NB4 (cell line): Measurements from ENCODE around the gene PELI2.

Source experiments
- MYC ChIP-seq: IDR thresholded peaks from 2 replicates; pipeline ENCODE4 v1.6.1; 2011; ENCODE audit warnings: low read depth, low read length
- POLR2A ChIP-seq: IDR thresholded peaks from 2 replicates; pipeline ENCODE4 v1.6.1; 2011; ENCODE audit warnings: mild to moderate bottlenecking; ENCODE audit not compliant: insufficient read length; ENCODE audit errors: extremely low read depth
- TF ChIP-seq, protein P1 (sequence below): IDR thresholded peaks from one replicate; pipeline ENCODE4 v1.5.1; 2012; ENCODE audit warnings: low read depth, low read length
- TF ChIP-seq, protein P2 (sequence below): IDR thresholded peaks from 2 replicates; pipeline ENCODE4 v1.6.1; 2011; ENCODE audit warnings: low read depth, low read length

DNA sequence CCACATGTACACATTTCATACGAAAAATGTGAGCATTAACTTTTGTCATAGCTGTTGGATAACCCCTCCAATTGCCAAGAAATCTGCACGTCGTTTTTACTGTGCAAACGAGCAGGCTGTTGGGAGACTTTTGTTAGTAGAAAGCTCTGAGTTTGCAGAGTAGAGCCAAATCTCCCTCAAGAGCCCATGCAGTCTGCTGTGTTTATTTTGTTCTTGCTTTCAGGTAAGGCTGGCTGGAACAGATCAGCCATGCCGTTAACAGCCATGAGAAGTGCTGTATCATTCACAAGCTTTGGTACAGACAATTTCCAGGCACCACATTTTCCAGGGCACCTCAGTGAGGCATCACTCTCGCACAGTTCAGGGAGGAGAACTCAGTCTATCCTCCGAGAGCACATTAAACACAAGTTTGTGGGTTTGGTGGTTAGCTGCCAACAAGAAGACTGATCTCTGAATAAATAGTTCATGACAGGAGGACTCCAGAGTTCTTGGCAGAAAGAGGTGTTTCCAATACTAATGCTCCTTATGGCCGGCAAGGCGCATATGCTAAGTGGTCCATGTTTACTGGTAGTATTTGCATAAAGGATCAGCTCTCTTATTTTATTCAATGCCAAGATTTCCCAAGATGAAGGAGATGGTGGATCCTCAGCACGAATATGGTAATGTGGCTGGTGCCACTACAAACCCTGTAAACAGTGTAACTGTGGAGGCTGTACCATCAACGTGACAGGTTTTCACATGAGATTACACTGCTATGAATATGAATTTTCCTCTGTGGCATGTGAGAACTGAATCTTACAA lies 30.3 kb upstream of the PELI2 start:
- TF ChIP-seq, protein P1, sequence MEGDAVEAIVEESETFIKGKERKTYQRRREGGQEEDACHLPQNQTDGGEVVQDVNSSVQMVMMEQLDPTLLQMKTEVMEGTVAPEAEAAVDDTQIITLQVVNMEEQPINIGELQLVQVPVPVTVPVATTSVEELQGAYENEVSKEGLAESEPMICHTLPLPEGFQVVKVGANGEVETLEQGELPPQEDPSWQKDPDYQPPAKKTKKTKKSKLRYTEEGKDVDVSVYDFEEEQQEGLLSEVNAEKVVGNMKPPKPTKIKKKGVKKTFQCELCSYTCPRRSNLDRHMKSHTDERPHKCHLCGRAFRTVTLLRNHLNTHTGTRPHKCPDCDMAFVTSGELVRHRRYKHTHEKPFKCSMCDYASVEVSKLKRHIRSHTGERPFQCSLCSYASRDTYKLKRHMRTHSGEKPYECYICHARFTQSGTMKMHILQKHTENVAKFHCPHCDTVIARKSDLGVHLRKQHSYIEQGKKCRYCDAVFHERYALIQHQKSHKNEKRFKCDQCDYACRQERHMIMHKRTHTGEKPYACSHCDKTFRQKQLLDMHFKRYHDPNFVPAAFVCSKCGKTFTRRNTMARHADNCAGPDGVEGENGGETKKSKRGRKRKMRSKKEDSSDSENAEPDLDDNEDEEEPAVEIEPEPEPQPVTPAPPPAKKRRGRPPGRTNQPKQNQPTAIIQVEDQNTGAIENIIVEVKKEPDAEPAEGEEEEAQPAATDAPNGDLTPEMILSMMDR = no peak
- TF ChIP-seq MYC (no peak), POLR2A (no peak)
- TF ChIP-seq, protein P2, sequence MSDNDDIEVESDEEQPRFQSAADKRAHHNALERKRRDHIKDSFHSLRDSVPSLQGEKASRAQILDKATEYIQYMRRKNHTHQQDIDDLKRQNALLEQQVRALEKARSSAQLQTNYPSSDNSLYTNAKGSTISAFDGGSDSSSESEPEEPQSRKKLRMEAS = no peak
